Endothelial cell of umbilical vein (primary cell): ENCODE measurements around the gene MEPE. TPM values are rescaled to one million over a fixed set of nuclear protein-coding genes. Genes with fewer than 3 reads are reported as not detected.

ENCODE experiments used
- BruUV-seq: library from RNA; stranded (reverse); fragments of 400-500 nt; replicated peaks from 2 replicates; lab custom pipeline; 2021; lab: Mats Ljungman, UMichigan
- CTCF ChIA-PET: fragments of 300-600, 350-600 bp; sonication (Branson Sonifier 250); formaldehyde crosslinking; loops from one replicate; lab custom pipeline; 2021; ENCODE audit warnings: antibody characterized with exemption, inconsistent platforms; lab: Charles Lee
- POLR2A ChIA-PET: fragments of 300-600, 350-600 bp; sonication (Branson Sonifier 250); formaldehyde crosslinking; loops from one replicate; lab custom pipeline; 2021; ENCODE audit warnings: antibody characterized with exemption, inconsistent platforms; lab: Charles Lee
- DNase-seq: peaks from one replicate; pipeline ENCODE4 v3.0.0-alpha.2; 2011; ENCODE audit warnings: low read depth, low spot score
- FAIRE-seq: peaks from 2 replicates; lab custom pipeline; 2011; peaks lifted over from hg19 to GRCh38; lab: Jason Lieb, UNC
- H2AFZ ChIP-seq: 2 replicates; pipeline ENCODE4 v1.6.0; 2012; ENCODE audit warnings: low read depth, low read length, control low read depth, inconsistent platforms
- H3K27ac ChIP-seq: 2 replicates; pipeline ENCODE4 v1.5.1; 2011; ENCODE audit warnings: low read depth, mild to moderate bottlenecking, control low read depth, low read length, moderate library complexity; ENCODE audit not compliant: insufficient read depth
- H3K27me3 ChIP-seq, 2 experiments: 2 replicates each; pipeline versions ENCODE4 v1.6.0 to v1.6.1; 2011; ENCODE audit warnings: low read length in 2 of 2, mixed read lengths in 1 of 2; ENCODE audit not compliant: control insufficient read depth in 2 of 2, insufficient read depth in 2 of 2
- H3K36me3 ChIP-seq, 2 experiments: 2 replicates in 1 of 2; 3 replicates in 1 of 2; pipeline ENCODE4 v1.5.1; 2011; ENCODE audit warnings: low read length in 2 of 2, mild to moderate bottlenecking in 1 of 2, moderate library complexity in 1 of 2; ENCODE audit not compliant: control insufficient read depth in 2 of 2, insufficient read depth in 2 of 2; ENCODE audit errors: extremely low read depth in 1 of 2
- H3K4me1 ChIP-seq: 3 replicates; pipeline ENCODE4 v1.5.1; 2011; ENCODE audit warnings: mild to moderate bottlenecking, low read length; ENCODE audit not compliant: control insufficient read depth, insufficient read depth; ENCODE audit errors: extremely low read depth
- H3K4me2 ChIP-seq: 2 replicates; pipeline ENCODE4 v1.6.1; 2011; ENCODE audit warnings: low read length, control low read depth, mixed read lengths; ENCODE audit not compliant: insufficient read depth
- H3K4me3 ChIP-seq, 3 experiments: fragments of 200-600 bp in 1 of 3; sonication (generic), shearing (Covaris generic) in 1 of 3; replicated peaks in 1 of 3; 2 replicates each; pipeline ENCODE4 v1.5.1; 2011 to 2016; ENCODE audit warnings: control low read depth in 3 of 3, low read length in 3 of 3, mild to moderate bottlenecking in 2 of 3, inconsistent platforms in 1 of 3, low read depth in 1 of 3, moderate library complexity in 1 of 3; ENCODE audit not compliant: insufficient read depth in 1 of 3
- H3K79me2 ChIP-seq: 2 replicates; pipeline ENCODE4 v1.6.0; 2012; ENCODE audit warnings: low read length, inconsistent platforms; ENCODE audit not compliant: control insufficient read depth, insufficient read depth
- H3K9ac ChIP-seq: replicated peaks from 2 replicates; pipeline ENCODE3; 2011; ENCODE audit warnings: low read length, control low read depth; ENCODE audit not compliant: insufficient read depth; ENCODE audit errors: extremely low read depth
- H3K9me1 ChIP-seq: replicated peaks from 3 replicates; pipeline ENCODE4 v1.6.0; 2011; ENCODE audit warnings: mild to moderate bottlenecking, low read length; ENCODE audit not compliant: control insufficient read depth, insufficient read depth; ENCODE audit errors: extremely low read depth
- H3K9me3 ChIP-seq: replicated peaks from 2 replicates; pipeline ENCODE4 v1.5.1; 2012; ENCODE audit warnings: low read length, inconsistent platforms; ENCODE audit not compliant: control insufficient read depth, insufficient read depth
- H4K20me1 ChIP-seq: replicated peaks from 2 replicates; pipeline ENCODE3; 2011; ENCODE audit warnings: mild to moderate bottlenecking, low read length; ENCODE audit not compliant: control insufficient read depth, insufficient read depth; ENCODE audit errors: extremely low read depth
- CTCF ChIP-seq, 2 donors: IDR thresholded peaks; 1 replicate in 1 of 2; 2 replicates in 1 of 2; pipeline ENCODE4 v1.5.1; 2011; ENCODE audit warnings: low read length in 2 of 2, mild to moderate bottlenecking in 2 of 2, moderate library complexity in 2 of 2, control low read depth in 1 of 2, inconsistent platforms in 1 of 2, low read depth in 1 of 2; ENCODE audit not compliant: insufficient read depth in 1 of 2; ENCODE audit errors: extremely low read depth in 1 of 2
- EZH2 ChIP-seq: IDR thresholded peaks from 2 replicates; pipeline ENCODE4 v1.6.1; 2012; ENCODE audit warnings: borderline replicate concordance, low read depth, mild to moderate bottlenecking, moderate library complexity, low read length, inconsistent platforms; ENCODE audit not compliant: severe bottlenecking
- GATA2 ChIP-seq: IDR thresholded peaks from 2 replicates; pipeline ENCODE4 v1.7.0; 2011; ENCODE audit warnings: low read depth, mild to moderate bottlenecking, moderate library complexity, mixed read lengths, low read length; ENCODE audit not compliant: insufficient read length, insufficient read depth
- dilution Hi-C: fragments of 300-500 bp; cut with MboI; formaldehyde crosslinking; loops from one replicate; pipeline ENCODE4 v1.15.0; 2019; ENCODE audit warnings: low sequenced_read_pairs; ENCODE audit not compliant: extremely low pct_ligation_motif_present
- intact Hi-C: fragments of 100-400 bp; cut with micrococcal nuclease; formaldehyde crosslinking; loops from one replicate; pipeline ENCODE4 v1.10.0; 2022
- polyA plus RNA-seq, 4 experiments: library from polyadenylated mRNA; depleted of rRNA in 3 of 4; stranded (reverse) in 3 of 4; unstranded in 1 of 4; fragments of >200 nt; gene quantifications; 2 replicates each; pipeline versions ENCODE4 v1.2.1 to v1.2.3, GENCODE V29; 2011 to 2012; ENCODE audit warnings: missing spikeins in 1 of 4
- total RNA-seq: library from RNA; stranded (reverse); gene quantifications from 2 replicates; pipeline ENCODE4 v1.2.3, GENCODE V29; 2021

Gene MEPE
- total and polyA plus RNA-seq, 2 donors (not counting 3 experiments of a cell fraction or from before 2014, with no cell fraction given), result not detected

GRCh38 chr4:87853108-87853507 is 20.3 kb downstream of the MEPE start:
- POLR2A ChIA-PET, result no interaction called here
- Histone ChIP-seq H3K4me2 (no peak overlapping the region), H3K4me1 (no peaks in the 10 kb centered on the region), H3K4me3 (no peak overlapping the region), H4K20me1 (no peaks in the 10 kb centered on the region), H2AFZ (no peak overlapping the region), H3K27me3 (no peaks in the 10 kb centered on the region), H3K27ac (no peak overlapping the region), H3K9me3 (no peaks in the 10 kb centered on the region), H3K9ac (no peak overlapping the region), H3K9me1 (no peaks in the 10 kb centered on the region), H3K79me2 (no peaks in the 10 kb centered on the region), H3K36me3 (no peaks in the 10 kb centered on the region)
- no peak for TF ChIP-seq GATA2
- TF ChIP-seq CTCF (IDR thresholded peaks at IDR 0.05; ENCODE audit: extremely low read depth in 1 of 2, insufficient read depth in 1 of 2, low read depth in 1 of 2, low read length in 2 of 2), result peak; percentile 18 to 28
- no peak for TF ChIP-seq EZH2
- CTCF ChIA-PET, result interaction anchor here (0.6 to 12.0 kb wide), 49 partner anchors 8 to 662 kb away, joined by 3 to 412 read pairs (median 4); partner anchors contain the start of genes MEPE and SPP1
- peak; percentile 91 for FAIRE-seq
- intact Hi-C loops, result loop anchor here (1.0 to 10.0 kb wide), 4 partner anchors 120 to 662 kb away; no protein-coding TSS in a partner anchor
- BruUV-seq, result no TSS peak
- dilution Hi-C loops, result no loop called here
- peak; percentile 73 for DNase-seq

GRCh38 chr4:87853891-87854290 is 21.1 kb downstream of the MEPE start:
- CTCF ChIA-PET, result interaction anchor here (1.7 to 12.0 kb wide), 4 partner anchors 113 to 358 kb away, joined by 21 to 412 read pairs (median 112); partner anchors contain the start of gene SPP1
- no peak overlapping the region for H2AFZ ChIP-seq
- BruUV-seq, result no TSS peak

More at GRCh38 chr4:87853891-87854290, 21.1 kb downstream of the MEPE start:
- intact Hi-C loops, result loop anchor here (1.0 to 10.0 kb wide), 4 partner anchors 119 to 661 kb away; no protein-coding TSS in a partner anchor
- Histone ChIP-seq H4K20me1 (no peaks in the 10 kb centered on the region), H3K4me2 (no peak overlapping the region), H3K27me3 (peaks cover 0 to 1% of the 10 kb centered on the region in 2 experiments), H3K9me3 (no peaks in the 10 kb centered on the region), H3K27ac (no peak overlapping the region), H3K4me3 (no peak overlapping the region), H3K9me1 (no peaks in the 10 kb centered on the region), H3K9ac (no peak overlapping the region), H3K79me2 (no peaks in the 10 kb centered on the region), H3K4me1 (no peaks in the 10 kb centered on the region), H3K36me3 (no peaks in the 10 kb centered on the region)
- dilution Hi-C loops, result no loop called here
- FAIRE-seq, result no peak
- POLR2A ChIA-PET, result no interaction called here
- no peak for TF ChIP-seq EZH2
- no peak for DNase-seq
